DMS153 treated with DMSO at 0.1 percent for 48 hours (cell line): ENCODE results near the gene FBRSL1.

Experiments used
- DNase-seq: peaks from one replicate; lab custom pipeline; 2025; ENCODE audit not compliant: unreplicated experiment; lab: John Stamatoyannopoulos, UW

FBRSL1 gene

GRCh38 chr12:132508860-132509732 is 19.1 kb downstream of the FBRSL1 start:
- DNase-seq, result no peak

GRCh38 chr12:132510111-132510724 is 20.3 kb downstream of the FBRSL1 start:
- no peak for DNase-seq

- no peak for DNase-seq
These were observed 21.0 kb downstream of the FBRSL1 start for GRCh38 chr12:132510746-132511477.

- no peak for DNase-seq
These were observed 21.7 kb downstream of the FBRSL1 start for GRCh38 chr12:132511516-132512196.

GRCh38 chr12:132512197-132513069 is 22.5 kb downstream of the FBRSL1 start:
- DNase-seq, result no peak

GRCh38 chr12:132513070-132513398 is 23.1 kb downstream of the FBRSL1 start:
- DNase-seq, result no peak

- no peak for DNase-seq
These were observed 23.6 kb downstream of the FBRSL1 start for GRCh38 chr12:132513458-132514135.

GRCh38 chr12:132514216-132514820 is 24.4 kb downstream of the FBRSL1 start:
- DNase-seq, result no peak

GRCh38 chr12:132514838-132515237 is 24.9 kb downstream of the FBRSL1 start:
- no peak for DNase-seq

- DNase-seq, result no peak
These were observed 26.4 kb downstream of the FBRSL1 start for GRCh38 chr12:132516095-132517012.

- DNase-seq, result no peak
These were observed 27.2 kb downstream of the FBRSL1 start for GRCh38 chr12:132517013-132517739.

- DNase-seq, result no peak
These were observed 27.8 kb downstream of the FBRSL1 start for GRCh38 chr12:132517740-132518100.

GRCh38 chr12:132518354-132518992 is 28.5 kb downstream of the FBRSL1 start:
- DNase-seq, result no peak

GRCh38 chr12:132520421-132521199 is 30.7 kb downstream of the FBRSL1 start:
- DNase-seq, result no peak

- no peak for DNase-seq
These were observed 31.2 kb downstream of the FBRSL1 start for GRCh38 chr12:132521200-132521580.

GRCh38 chr12:132521712-132522292 is 31.9 kb downstream of the FBRSL1 start:
- no peak for DNase-seq
